Fibroblast of pulmonary artery (primary cell): Measurements from ENCODE around the gene PHAF1.

Source experiments
- DNase-seq: peaks from one replicate; pipeline ENCODE4 v3.0.0-alpha.2; 2010; ENCODE audit warnings: low read depth
- H3K4me3 ChIP-seq: replicated peaks from 2 replicates; pipeline ENCODE4 v1.5.1; 2011; ENCODE audit warnings: low read depth, mild to moderate bottlenecking, control low read depth, low read length, moderate library complexity
- TF ChIP-seq, protein P1 (sequence below): IDR thresholded peaks from 2 replicates; pipeline ENCODE4 v1.5.1; 2011; ENCODE audit warnings: mild to moderate bottlenecking, control low read depth, low read length, inconsistent platforms; ENCODE audit errors: missing control alignments

The PHAF1 gene

DNA sequence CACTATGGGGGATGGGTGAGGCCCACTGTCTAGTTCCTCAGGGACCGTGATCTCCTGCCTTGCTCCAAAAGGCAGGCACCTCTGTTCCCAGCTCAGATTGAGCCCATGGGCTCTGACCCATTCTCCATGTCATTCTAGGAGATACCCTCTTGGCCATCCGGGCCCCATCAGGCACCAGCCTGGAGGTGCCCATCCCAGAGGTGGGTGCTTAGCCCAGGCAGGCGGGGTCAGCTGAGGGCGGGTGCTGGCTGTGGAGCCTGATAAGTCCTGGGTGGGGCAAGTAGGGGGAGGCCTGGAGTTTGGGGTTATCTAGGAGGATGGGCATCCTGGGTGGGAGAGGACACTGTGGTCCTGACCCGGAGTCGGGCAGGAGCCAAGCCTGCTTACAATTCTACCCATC, 84.5 kb downstream of the PHAF1 start:
- no peak overlapping the region for H3K4me3 ChIP-seq
- TF ChIP-seq, protein P1, sequence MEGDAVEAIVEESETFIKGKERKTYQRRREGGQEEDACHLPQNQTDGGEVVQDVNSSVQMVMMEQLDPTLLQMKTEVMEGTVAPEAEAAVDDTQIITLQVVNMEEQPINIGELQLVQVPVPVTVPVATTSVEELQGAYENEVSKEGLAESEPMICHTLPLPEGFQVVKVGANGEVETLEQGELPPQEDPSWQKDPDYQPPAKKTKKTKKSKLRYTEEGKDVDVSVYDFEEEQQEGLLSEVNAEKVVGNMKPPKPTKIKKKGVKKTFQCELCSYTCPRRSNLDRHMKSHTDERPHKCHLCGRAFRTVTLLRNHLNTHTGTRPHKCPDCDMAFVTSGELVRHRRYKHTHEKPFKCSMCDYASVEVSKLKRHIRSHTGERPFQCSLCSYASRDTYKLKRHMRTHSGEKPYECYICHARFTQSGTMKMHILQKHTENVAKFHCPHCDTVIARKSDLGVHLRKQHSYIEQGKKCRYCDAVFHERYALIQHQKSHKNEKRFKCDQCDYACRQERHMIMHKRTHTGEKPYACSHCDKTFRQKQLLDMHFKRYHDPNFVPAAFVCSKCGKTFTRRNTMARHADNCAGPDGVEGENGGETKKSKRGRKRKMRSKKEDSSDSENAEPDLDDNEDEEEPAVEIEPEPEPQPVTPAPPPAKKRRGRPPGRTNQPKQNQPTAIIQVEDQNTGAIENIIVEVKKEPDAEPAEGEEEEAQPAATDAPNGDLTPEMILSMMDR, result no peak

DNA sequence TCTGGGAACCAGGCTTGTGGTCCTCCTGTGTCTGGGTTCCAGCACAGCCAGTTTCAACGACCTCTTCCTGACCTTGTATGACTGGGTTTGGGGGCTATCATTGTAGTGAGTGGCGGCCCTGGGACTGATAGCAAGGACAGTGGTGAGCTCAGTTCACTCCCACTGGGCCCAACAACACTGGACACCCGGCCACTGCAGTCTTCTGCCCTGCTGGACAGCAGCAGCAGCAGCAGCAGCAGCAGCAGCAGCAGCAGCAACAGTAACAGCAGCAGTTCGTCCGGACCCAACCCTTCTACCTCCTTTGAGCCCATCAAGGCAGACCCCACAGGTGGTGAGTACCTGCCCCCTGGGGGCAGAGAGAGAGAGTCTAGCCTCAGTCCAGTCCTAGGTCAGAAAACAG, 85.9 kb downstream of the PHAF1 start:
- TF ChIP-seq, protein P1, result no peak
- H3K4me3 ChIP-seq, result no peak overlapping the region
- DNase-seq, result no peak

More for the DNA sequence above, 84.5 kb downstream of the PHAF1 start:
- no peak for DNase-seq

DNA sequence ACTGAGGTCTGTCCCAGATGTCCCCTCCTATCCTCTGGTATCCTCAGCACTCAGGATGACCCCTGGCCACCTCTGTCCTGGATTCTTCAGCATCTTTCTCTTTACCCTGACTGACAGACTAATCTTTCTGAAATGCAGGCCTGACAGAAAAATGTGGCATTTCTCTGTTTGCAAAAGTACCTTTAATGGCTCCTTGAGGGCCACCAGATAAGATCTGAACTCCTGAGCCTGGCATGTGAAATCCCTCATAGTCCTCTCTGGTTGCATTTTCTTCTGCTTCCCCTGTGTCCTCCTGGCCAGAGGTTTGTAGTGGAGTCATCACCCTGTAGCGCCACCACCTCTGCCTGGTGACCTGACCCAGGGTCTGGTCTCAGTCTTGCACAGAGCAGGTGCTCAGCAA, 87.1 kb downstream of the PHAF1 start:
- no peak for DNase-seq
- no peak overlapping the region for H3K4me3 ChIP-seq
- TF ChIP-seq, protein P1, result no peak

DNA sequence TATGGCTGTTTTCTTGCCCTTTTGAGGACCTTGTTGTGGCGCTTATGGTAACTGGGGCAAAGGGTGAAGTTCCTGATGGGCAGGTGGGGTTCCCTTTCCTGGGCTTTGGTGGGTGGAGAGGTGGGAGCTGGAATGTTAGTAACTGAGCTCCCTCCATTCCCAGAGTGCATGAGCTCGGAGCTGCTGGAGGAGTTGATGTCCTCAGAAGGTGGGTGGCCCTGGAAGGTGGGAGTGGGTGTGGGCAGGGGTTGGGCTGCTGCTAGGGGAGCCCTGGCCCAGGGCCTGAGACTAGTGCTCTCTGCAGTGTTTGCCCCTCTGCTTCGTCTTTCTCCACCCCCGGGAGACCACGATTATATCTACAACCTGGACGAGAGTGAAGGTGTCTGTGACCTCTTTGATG, 88.0 kb downstream of the PHAF1 start:
- no peak overlapping the region for H3K4me3 ChIP-seq
- DNase-seq, result no peak
- TF ChIP-seq, protein P1, result no peak
